Neural progenitor cell (in vitro differentiated cells): ENCODE results near the gene NCKAP5.

Experiments
- CTCF ChIP-seq: fragments of 200-600 bp; sonication (generic); IDR thresholded peaks from 2 replicates; pipeline ENCODE4 v1.5.1; 2017; ENCODE audit warnings: antibody characterized with exemption, mild to moderate bottlenecking
- EZH2 ChIP-seq: fragments of 200-600 bp; sonication (generic); IDR thresholded peaks from 2 replicates; pipeline ENCODE4 v1.6.1; 2017; ENCODE audit warnings: antibody characterized with exemption, mild to moderate bottlenecking, moderate library complexity
- EZH2phosphoT487 ChIP-seq: fragments of 200-600 bp; sonication (generic); IDR thresholded peaks from 2 replicates; pipeline ENCODE4 v1.6.1; 2017; ENCODE audit warnings: antibody characterized with exemption

- TF ChIP-seq CTCF (no peak), EZH2 (no peak), EZH2phosphoT487 (no peak)
Measured at GRCh38 chr2:133518700-133519344, 49.4 kb downstream of the NCKAP5 start.
